Uterine smooth muscle cell (primary cell): ENCODE measurements around the gene COASY. TPM values are rescaled to one million over a fixed set of nuclear protein-coding genes. Genes with fewer than 3 reads are reported as not detected.

Experiments used
- total RNA-seq: library from RNA; depleted of rRNA; stranded (reverse); fragments of >200 nt; gene quantifications from 2 replicates; pipeline ENCODE4 v1.2.3, GENCODE V29; 2014

COASY gene
- total RNA-seq: 15.1 and 16.3 TPM in 2 replicates

GRCh38 chr17:42561897-42562387 lies at the start of gene COASY:
Gene COASY, plus strand, starts transcription at chr17:42562148. Its CDS starts 475 bp downstream, at chr17:42562623.

GRCh38 chr17:42536048-42536371 lies 25.9 kb upstream of the COASY start, which contains the start of gene NAGLU:
Gene NAGLU, plus strand, starts transcription at chr17:42536241. Its CDS starts 32 bp downstream, at chr17:42536273.

GRCh38 chr17:42552736-42553135 lies 9.2 kb upstream of the COASY start, which contains the start of gene HSD17B1:
Gene HSD17B1, plus strand, starts transcription at chr17:42552923. Its CDS starts 11 bp downstream, at chr17:42552934.

GRCh38 chr17:42566883-42567573 lies 5.1 kb downstream of the COASY start, which contains the start of gene MLX:
Gene MLX, plus strand, starts transcription at chr17:42567100. Its CDS starts 25 bp downstream, at chr17:42567125.

GRCh38 chr17:42577532-42578281 lies 15.8 kb downstream of the COASY start, which contains the start of gene PSMC3IP:
Gene PSMC3IP, minus strand, starts transcription at chr17:42577729. Its CDS starts 43 bp downstream, at chr17:42577686.

GRCh38 chr17:42609182-42609813 lies 47.4 kb downstream of the COASY start, which contains the start of the genes RETREG3 and TUBG1:
Gene RETREG3, minus strand, starts transcription at chr17:42609374. Its CDS starts 50 bp downstream, at chr17:42609324.
Gene TUBG1, plus strand, starts transcription at chr17:42609683. Its CDS starts 55 bp downstream, at chr17:42609738.

Other genes starting within 250 kb of the COASY start
- 60.8 and 86.4 TPM in 2 replicates for gene STAT3, start 173.7 kb upstream of the COASY start, total RNA-seq
- 669 and 706 TPM in 2 replicates for gene CAVIN1, start 138.9 kb upstream of the COASY start, total RNA-seq
- gene ATP6V0A1, start 103.3 kb upstream of the COASY start, total RNA-seq: 53.4 and 53.5 TPM in 2 replicates
- gene NAGLU, start 25.9 kb upstream of the COASY start, total RNA-seq: 39.3 and 53.4 TPM in 2 replicates
- gene HSD17B1, start 9.2 kb upstream of the COASY start, total RNA-seq: 2.3 and 3.7 TPM in 2 replicates
- gene MLX, start 5.0 kb downstream of the COASY start, total RNA-seq: 39.9 and 45.2 TPM in 2 replicates
- 6.7 and 20.6 TPM in 2 replicates for gene PSMC3IP, start 15.6 kb downstream of the COASY start, total RNA-seq
- 44.9 and 55.6 TPM in 2 replicates for gene RETREG3, start 47.2 kb downstream of the COASY start, total RNA-seq
- gene TUBG1, start 47.5 kb downstream of the COASY start, total RNA-seq: 16.4 and 31.3 TPM in 2 replicates
- gene TUBG2, start 97.1 kb downstream of the COASY start, total RNA-seq: 7.4 and 11.0 TPM in 2 replicates
- 14.6 and 20.4 TPM in 2 replicates for gene PLEKHH3, start 114.8 kb downstream of the COASY start, total RNA-seq
- gene CCR10, start 119.7 kb downstream of the COASY start, total RNA-seq: 3.5 and 5.8 TPM in 2 replicates
- 45.2 and 52.4 TPM in 2 replicates for gene CNTNAP1, start 120.4 kb downstream of the COASY start, total RNA-seq
- 18.6 and 24.0 TPM in 2 replicates for gene EZH1, start 182.9 kb downstream of the COASY start, total RNA-seq
- 0.37 TPM in 1 of 2 replicates, not detected in the other for gene RAMP2, start 199.1 kb downstream of the COASY start, total RNA-seq
- gene VPS25, start 211.3 kb downstream of the COASY start, total RNA-seq: 62.7 and 87.4 TPM in 2 replicates
- 2.9 and 4.3 TPM in 2 replicates for gene WNK4, start 218.5 kb downstream of the COASY start, total RNA-seq
- gene COA3, start 236.6 kb downstream of the COASY start, total RNA-seq: 58.2 and 72.0 TPM in 2 replicates
- gene CNTD1, start 236.7 kb downstream of the COASY start, total RNA-seq: 0.37 TPM in 1 of 2 replicates, not detected in the other